ENCODE results near the gene SDHB.

GRCh38 chr1:17047924-17048323 lies 5.9 kb downstream of the SDHB start:
- TF ChIP-seq CTCF (IDR thresholded peaks at IDR 0.05): no peak
- no peak for TF ChIP-seq POLR2A (IDR thresholded peaks at IDR 0.05)
- TF ChIP-seq EP300 (IDR thresholded peaks at IDR 0.05): no peak

Measured in ovary (tissue), 3 donors.